GM10248 (cell line): ENCODE results near the gene SLC22A23.

Experiments
- CTCF ChIA-PET: fragments of 300-600 bp; sonication (Branson Sonifier 250); formaldehyde crosslinking; extraction: SDS; loops from one replicate; lab custom pipeline; 2021; ENCODE audit warnings: antibody characterized with exemption; lab: Yijun Ruan, JAX
- POLR2A ChIA-PET: fragments of 350-650 bp; sonication (Branson Sonifier 250); formaldehyde crosslinking; extraction: SDS; loops from one replicate; lab custom pipeline; 2020; ENCODE audit warnings: antibody characterized with exemption; lab: Yijun Ruan, JAX
- DNase-seq: peaks from one replicate; pipeline ENCODE4 v3.0.0; 2012; ENCODE audit errors: extremely low spot score
- CTCF ChIP-seq: IDR thresholded peaks from 2 replicates; pipeline ENCODE4 v1.5.1; 2012; ENCODE audit warnings: mild to moderate bottlenecking, low read depth; ENCODE audit errors: extremely low read depth, missing control alignments, control extremely low read depth

Gene SLC22A23

GRCh38 chr6:3500262-3501014 lies 43.6 kb upstream of the SLC22A23 start:
- no peak for TF ChIP-seq CTCF
- CTCF ChIA-PET, result no interaction called here
- DNase-seq, result no peak
- POLR2A ChIA-PET, result interaction anchor here (0.6 kb wide), 1 partner anchor 511 kb away, joined by 3 read pairs; no protein-coding TSS in a partner anchor

GRCh38 chr6:3499603-3500002 lies 42.8 kb upstream of the SLC22A23 start:
- CTCF ChIA-PET, result no interaction called here
- POLR2A ChIA-PET, result no interaction called here
- DNase-seq, result peak; percentile 28
- TF ChIP-seq CTCF, result no peak

GRCh38 chr6:3496395-3496794 lies 39.5 kb upstream of the SLC22A23 start:
- no peak for TF ChIP-seq CTCF
- DNase-seq, result no peak
- CTCF ChIA-PET, result interaction anchor here (1.3 kb wide), 1 partner anchor 25 kb away, joined by 3 read pairs; no protein-coding TSS in a partner anchor
- POLR2A ChIA-PET, result no interaction called here

- CTCF ChIA-PET, result interaction anchor here (1.0 to 1.9 kb wide), 3 partner anchors 8 to 36 kb away, joined by 3 to 6 read pairs (median 3); no protein-coding TSS in a partner anchor
- no peak for DNase-seq
- POLR2A ChIA-PET, result no interaction called here
- no peak for TF ChIP-seq CTCF
Observed at GRCh38 chr6:3494391-3495100, 37.7 kb upstream of the SLC22A23 start.

- TF ChIP-seq CTCF, result no peak
- POLR2A ChIA-PET, result no interaction called here
- no peak for DNase-seq
- CTCF ChIA-PET, result no interaction called here
Observed at GRCh38 chr6:3490625-3490980, 33.8 kb upstream of the SLC22A23 start.

GRCh38 chr6:3489961-3490624 lies 33.2 kb upstream of the SLC22A23 start:
- no peak for TF ChIP-seq CTCF
- no peak for DNase-seq
- ChIA-PET POLR2A (no interaction called here), CTCF (no interaction called here)
